ENCODE results near the gene VEZF1. TPM values are rescaled to one million over a fixed set of nuclear protein-coding genes. Genes with fewer than 3 reads are reported as not detected.

The VEZF1 gene
- total RNA-seq, 1 experiment from 2014 or later, result 52.1 TPM

- TF ChIP-seq CTCF (IDR thresholded peaks at IDR 0.05; ENCODE audit: insufficient read depth in 1 of 2, low read depth in 1 of 2, low read length in 1 of 2, severe bottlenecking in 1 of 2, unreplicated experiment in 1 of 2), result no peak
- peaks cover 82% of the 10 kb centered on the region for H3K36me3 Mint-ChIP-seq (ENCODE audit: insufficient read depth, unreplicated experiment)
- no peak overlapping the region for H3K4me3 ChIP-seq (ENCODE audit: low read depth, low read length)
- H3K4me3 Mint-ChIP-seq (ENCODE audit: unreplicated experiment), result no peak overlapping the region
- H3K9me3 ChIP-seq, result no peaks in the 10 kb centered on the region
- no peaks in the 10 kb centered on the region for H3K27me3 ChIP-seq (replicated peaks; ENCODE audit: control insufficient read depth, insufficient read depth, low read length)
- peaks cover 1% of the 10 kb centered on the region; the same call in 1 of the 2 replicates for H3K36me3 ChIP-seq (ENCODE audit: control insufficient read depth, insufficient read depth, low read length)
- intact Hi-C loops (cut with micrococcal nuclease; ENCODE audit: unreplicated experiment), result loop anchor here (2.0 kb wide), 1 partner anchor 143 kb away; the partner anchor contains the start of gene MRPS23
- H3K9me3 Mint-ChIP-seq (ENCODE audit: unreplicated experiment), result no peaks in the 10 kb centered on the region
- H3K27ac Mint-ChIP-seq (ENCODE audit: unreplicated experiment), result no peak overlapping the region
- DNase-seq, result no peak
- H3K4me1 Mint-ChIP-seq (ENCODE audit: low read depth, unreplicated experiment), result peaks cover 42% of the 10 kb centered on the region
- H3K4me1 ChIP-seq, result peaks cover 44% of the 10 kb centered on the region
- ChIA-PET CTCF (interaction anchor here (0.6 to 1.6 kb wide), 10 partner anchors 36 to 135 kb away, joined by 3 to 6 read pairs (median 3); partner anchors contain the start of gene DYNLL2), POLR2A (interaction anchor here (0.6 to 1.6 kb wide), 4 partner anchors 9 to 144 kb away, joined by 3 to 7 read pairs (median 4); partner anchors contain the start of genes MRPS23 and SRSF1)
- no peaks in the 10 kb centered on the region for H3K27me3 Mint-ChIP-seq (ENCODE audit: insufficient read depth, unreplicated experiment)
- no TSS peak for BruUV-seq (replicated peaks)
Measured at GRCh38 chr17:57993471-57994365, 5.7 kb upstream of the VEZF1 start.

GRCh38 chr17:57991537-57991936, 3.5 kb upstream of the VEZF1 start:
- H3K36me3 ChIP-seq (ENCODE audit: control insufficient read depth, insufficient read depth, low read length), result no peaks in the 10 kb centered on the region
- H3K4me3 Mint-ChIP-seq (ENCODE audit: unreplicated experiment), result no peak overlapping the region
- H3K27me3 Mint-ChIP-seq (ENCODE audit: insufficient read depth, unreplicated experiment), result no peaks in the 10 kb centered on the region
- H3K4me3 ChIP-seq (ENCODE audit: low read depth, low read length), result no peak overlapping the region
- peak overlapping the region; percentile 37 for H3K27ac Mint-ChIP-seq (ENCODE audit: unreplicated experiment)
- H3K9me3 ChIP-seq, result no peaks in the 10 kb centered on the region
- no TSS peak for BruUV-seq (replicated peaks)
- peaks cover 44% of the 10 kb centered on the region for H3K4me1 Mint-ChIP-seq (ENCODE audit: low read depth, unreplicated experiment)
- no peak for DNase-seq
- peaks cover 44% of the 10 kb centered on the region for H3K4me1 ChIP-seq
- POLR2A ChIA-PET, result interaction anchor here (1.1 kb wide), 1 partner anchor 16 kb away, joined by 4 read pairs; no protein-coding TSS in a partner anchor
- peaks cover 79% of the 10 kb centered on the region for H3K36me3 Mint-ChIP-seq (ENCODE audit: insufficient read depth, unreplicated experiment)
- H3K9me3 Mint-ChIP-seq (ENCODE audit: unreplicated experiment), result no peaks in the 10 kb centered on the region
- intact Hi-C loops (cut with micrococcal nuclease; ENCODE audit: unreplicated experiment), result no loop called here
- no peaks in the 10 kb centered on the region for H3K27me3 ChIP-seq (replicated peaks; ENCODE audit: control insufficient read depth, insufficient read depth, low read length)
- no peak for TF ChIP-seq CTCF (IDR thresholded peaks at IDR 0.05; ENCODE audit: insufficient read depth in 1 of 2, low read depth in 1 of 2, low read length in 1 of 2, severe bottlenecking in 1 of 2, unreplicated experiment in 1 of 2)
- CTCF ChIA-PET, result no interaction called here

GRCh38 chr17:57990037-57990436, 2.0 kb upstream of the VEZF1 start:
- Histone ChIP-seq H3K4me3 (ENCODE audit: low read depth, low read length) (no peak overlapping the region), H3K27me3 (replicated peaks; ENCODE audit: control insufficient read depth, insufficient read depth, low read length) (no peaks in the 10 kb centered on the region), H3K36me3 (ENCODE audit: control insufficient read depth, insufficient read depth, low read length) (no peaks in the 10 kb centered on the region), H3K4me1 (peaks cover 59% of the 10 kb centered on the region), H3K9me3 (no peaks in the 10 kb centered on the region)
- DNase-seq, result no peak
- Mint-ChIP-seq H3K36me3 (ENCODE audit: insufficient read depth, unreplicated experiment) (peaks cover 68% of the 10 kb centered on the region), H3K4me1 (ENCODE audit: low read depth, unreplicated experiment) (peaks cover 46% of the 10 kb centered on the region), H3K4me3 (ENCODE audit: unreplicated experiment) (peak overlapping the region; percentile 97), H3K9me3 (ENCODE audit: unreplicated experiment) (no peaks in the 10 kb centered on the region), H3K27ac (ENCODE audit: unreplicated experiment) (peak overlapping the region; percentile 88), H3K27me3 (ENCODE audit: insufficient read depth, unreplicated experiment) (no peaks in the 10 kb centered on the region)
- TF ChIP-seq CTCF (IDR thresholded peaks at IDR 0.05; ENCODE audit: insufficient read depth in 1 of 2, low read depth in 1 of 2, low read length in 1 of 2, severe bottlenecking in 1 of 2, unreplicated experiment in 1 of 2), result no peak
- POLR2A ChIA-PET, result interaction anchor here (0.6 kb wide), 1 partner anchor 9 kb away, joined by 3 read pairs; no protein-coding TSS in a partner anchor
- intact Hi-C loops (cut with micrococcal nuclease; ENCODE audit: unreplicated experiment), result no loop called here
- no TSS peak for BruUV-seq (replicated peaks)
- CTCF ChIA-PET, result interaction anchor here (0.8 to 3.1 kb wide), 4 partner anchors 9 to 132 kb away, joined by 4 to 17 read pairs (median 4); no protein-coding TSS in a partner anchor
